Smooth muscle cell (in vitro differentiated cells): Measurements from ENCODE around the gene TMPRSS7. TPM values are rescaled to one million over a fixed set of nuclear protein-coding genes. Genes with fewer than 3 reads are reported as not detected.

Experiments used
- DNase-seq: peaks from one replicate; lab custom pipeline; 2025; ENCODE audit not compliant: unreplicated experiment; lab: John Stamatoyannopoulos, UW
- H2AFZ ChIP-seq: fragments of 200-600 bp; sonication (generic); 2 replicates; pipeline ENCODE4 v1.6.0; 2016; ENCODE audit warnings: antibody characterized with exemption, low read depth, mild to moderate bottlenecking
- H3F3A ChIP-seq: fragments of 200-600 bp; sonication (generic); 2 replicates; pipeline ENCODE4 v1.6.0; 2017; ENCODE audit warnings: antibody characterized with exemption, low read depth
- H3K27ac ChIP-seq: fragments of 200-600 bp; sonication (generic); 2 replicates; pipeline ENCODE4 v1.5.1; 2016; ENCODE audit warnings: low read depth, mild to moderate bottlenecking
- H3K27me3 ChIP-seq: fragments of 200-600 bp; sonication (generic); 2 replicates; pipeline ENCODE4 v1.6.1; 2016; ENCODE audit warnings: low read depth, mild to moderate bottlenecking
- H3K36me3 ChIP-seq: fragments of 200-600 bp; sonication (generic); 2 replicates; pipeline ENCODE4 v1.5.1; 2016; ENCODE audit warnings: low read depth
- H3K4me1 ChIP-seq: fragments of 200-600 bp; sonication (generic); 2 replicates; pipeline ENCODE4 v1.5.1; 2016; ENCODE audit warnings: low read depth
- H3K4me2 ChIP-seq: fragments of 200-600 bp; sonication (generic); 2 replicates; pipeline ENCODE4 v1.6.0; 2016; ENCODE audit warnings: mild to moderate bottlenecking
- H3K4me3 ChIP-seq: fragments of 200-600 bp; sonication (generic); 2 replicates; pipeline ENCODE4 v1.5.1; 2016; ENCODE audit warnings: mild to moderate bottlenecking
- H3K79me2 ChIP-seq: fragments of 200-600 bp; sonication (generic); 2 replicates; pipeline ENCODE4 v1.6.0; 2016; ENCODE audit warnings: low read depth, mild to moderate bottlenecking
- H3K9ac ChIP-seq: fragments of 200-600 bp; sonication (generic); 2 replicates; pipeline ENCODE4 v1.6.0; 2016; ENCODE audit warnings: low read depth
- H3K9me3 ChIP-seq: fragments of 200-600 bp; sonication (generic); replicated peaks from 2 replicates; pipeline ENCODE4 v1.5.1; 2016; ENCODE audit warnings: low read depth
- H4K20me1 ChIP-seq: fragments of 200-600 bp; sonication (generic); 2 replicates; pipeline ENCODE4 v1.6.0; 2016; ENCODE audit warnings: low read depth
- WGBS: methylation state at CpG from one replicate; pipeline ENCODE4 v1.1.7; 2016; ENCODE audit warnings: low lambda C conversion rate; 5-methylcytosine and 5-hydroxymethylcytosine counted together
- polyA plus RNA-seq: library from polyadenylated mRNA; unstranded; fragments of >200 nt; fragmentation: Nextera tagmentation; extraction: Ambion mirVana; gene quantifications from 2 replicates; pipeline ENCODE4 v1.2.1, GENCODE V29; 2016
- total RNA-seq: library from RNA; depleted of rRNA; stranded (reverse); fragments of >200 nt; gene quantifications from 2 replicates; pipeline ENCODE4 v1.2.3, GENCODE V29; 2014
- TF ChIP-seq, protein P1 (sequence below): fragments of 200-600 bp; sonication (generic); IDR thresholded peaks from 2 replicates; pipeline ENCODE4 v1.5.1; 2017; ENCODE audit warnings: borderline replicate concordance, mild to moderate bottlenecking, antibody characterized with exemption; ENCODE audit not compliant: insufficient read depth, poor library complexity, severe bottlenecking

TMPRSS7 gene
- total and polyA plus RNA-seq, 2 experiments from 2014 or later, result not detected

DNA sequence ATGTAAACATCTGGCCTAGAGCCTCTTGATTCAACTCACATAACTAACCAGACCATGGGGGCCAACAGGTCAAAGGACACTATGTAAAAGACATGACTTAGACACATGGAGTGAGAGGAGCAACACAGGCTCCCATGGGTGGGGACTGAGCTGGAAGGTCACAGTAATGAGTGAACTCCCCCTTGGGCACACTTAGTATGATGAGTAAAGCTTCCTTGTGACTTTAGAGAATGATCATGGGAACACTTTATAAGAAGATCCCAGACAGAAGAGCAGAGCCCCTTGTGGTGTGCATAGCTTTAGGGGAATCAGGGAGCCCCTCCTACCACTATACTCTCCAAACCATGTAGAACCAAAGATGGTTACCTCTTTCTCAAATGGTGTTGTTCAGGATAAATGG is 88.3 kb downstream of the TMPRSS7 start:
- no peak overlapping the region for H2AFZ ChIP-seq
- H3K9me3 ChIP-seq, result no peaks in the 10 kb centered on the region
- H3K4me3 ChIP-seq, result no peak overlapping the region
- H3K4me1 ChIP-seq, result peaks cover 29% of the 10 kb centered on the region
- H3K9ac ChIP-seq, result no peak overlapping the region
- no peaks in the 10 kb centered on the region for H3F3A ChIP-seq
- no peaks in the 10 kb centered on the region for H3K79me2 ChIP-seq
- H4K20me1 ChIP-seq, result no peaks in the 10 kb centered on the region
- TF ChIP-seq, protein P1, sequence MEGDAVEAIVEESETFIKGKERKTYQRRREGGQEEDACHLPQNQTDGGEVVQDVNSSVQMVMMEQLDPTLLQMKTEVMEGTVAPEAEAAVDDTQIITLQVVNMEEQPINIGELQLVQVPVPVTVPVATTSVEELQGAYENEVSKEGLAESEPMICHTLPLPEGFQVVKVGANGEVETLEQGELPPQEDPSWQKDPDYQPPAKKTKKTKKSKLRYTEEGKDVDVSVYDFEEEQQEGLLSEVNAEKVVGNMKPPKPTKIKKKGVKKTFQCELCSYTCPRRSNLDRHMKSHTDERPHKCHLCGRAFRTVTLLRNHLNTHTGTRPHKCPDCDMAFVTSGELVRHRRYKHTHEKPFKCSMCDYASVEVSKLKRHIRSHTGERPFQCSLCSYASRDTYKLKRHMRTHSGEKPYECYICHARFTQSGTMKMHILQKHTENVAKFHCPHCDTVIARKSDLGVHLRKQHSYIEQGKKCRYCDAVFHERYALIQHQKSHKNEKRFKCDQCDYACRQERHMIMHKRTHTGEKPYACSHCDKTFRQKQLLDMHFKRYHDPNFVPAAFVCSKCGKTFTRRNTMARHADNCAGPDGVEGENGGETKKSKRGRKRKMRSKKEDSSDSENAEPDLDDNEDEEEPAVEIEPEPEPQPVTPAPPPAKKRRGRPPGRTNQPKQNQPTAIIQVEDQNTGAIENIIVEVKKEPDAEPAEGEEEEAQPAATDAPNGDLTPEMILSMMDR, result no peak
- H3K27ac ChIP-seq, result no peak overlapping the region
- no peak overlapping the region for H3K4me2 ChIP-seq
- DNase-seq, result no peak
- H3K36me3 ChIP-seq, result no peaks in the 10 kb centered on the region
- H3K27me3 ChIP-seq, result no peaks in the 10 kb centered on the region

DNA sequence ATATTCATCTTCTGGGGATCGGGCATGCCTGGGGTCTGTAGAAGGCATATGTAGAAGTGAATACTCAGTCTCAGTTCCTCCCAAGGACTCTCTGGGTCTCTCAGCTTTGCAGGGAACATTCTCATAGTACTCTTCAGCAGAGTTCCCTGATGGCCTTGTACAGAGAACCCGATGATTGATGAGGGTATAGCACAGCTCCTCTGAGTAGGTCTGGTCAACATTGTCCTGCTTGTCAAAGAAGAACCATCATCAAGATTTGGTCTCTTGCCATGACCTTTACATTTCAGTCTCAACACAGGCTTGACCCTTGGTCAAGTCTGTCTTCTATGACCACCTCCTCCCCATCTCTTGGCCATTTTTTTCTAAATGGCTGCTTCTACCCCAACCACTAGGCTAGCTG is 89.0 kb downstream of the TMPRSS7 start:
- Histone ChIP-seq H3F3A (no peaks in the 10 kb centered on the region), H3K27me3 (no peaks in the 10 kb centered on the region), H3K4me2 (no peak overlapping the region), H3K4me1 (peaks cover 29% of the 10 kb centered on the region), H3K27ac (no peak overlapping the region), H3K9ac (no peak overlapping the region), H3K4me3 (no peak overlapping the region), H3K36me3 (no peaks in the 10 kb centered on the region), H4K20me1 (no peaks in the 10 kb centered on the region), H3K9me3 (no peaks in the 10 kb centered on the region), H3K79me2 (no peaks in the 10 kb centered on the region), H2AFZ (no peak overlapping the region)
- WGBS, result 98% methylated on average over 2 of the region's 2 CpGs
- TF ChIP-seq, protein P1, result no peak
- no peak for DNase-seq

DNA sequence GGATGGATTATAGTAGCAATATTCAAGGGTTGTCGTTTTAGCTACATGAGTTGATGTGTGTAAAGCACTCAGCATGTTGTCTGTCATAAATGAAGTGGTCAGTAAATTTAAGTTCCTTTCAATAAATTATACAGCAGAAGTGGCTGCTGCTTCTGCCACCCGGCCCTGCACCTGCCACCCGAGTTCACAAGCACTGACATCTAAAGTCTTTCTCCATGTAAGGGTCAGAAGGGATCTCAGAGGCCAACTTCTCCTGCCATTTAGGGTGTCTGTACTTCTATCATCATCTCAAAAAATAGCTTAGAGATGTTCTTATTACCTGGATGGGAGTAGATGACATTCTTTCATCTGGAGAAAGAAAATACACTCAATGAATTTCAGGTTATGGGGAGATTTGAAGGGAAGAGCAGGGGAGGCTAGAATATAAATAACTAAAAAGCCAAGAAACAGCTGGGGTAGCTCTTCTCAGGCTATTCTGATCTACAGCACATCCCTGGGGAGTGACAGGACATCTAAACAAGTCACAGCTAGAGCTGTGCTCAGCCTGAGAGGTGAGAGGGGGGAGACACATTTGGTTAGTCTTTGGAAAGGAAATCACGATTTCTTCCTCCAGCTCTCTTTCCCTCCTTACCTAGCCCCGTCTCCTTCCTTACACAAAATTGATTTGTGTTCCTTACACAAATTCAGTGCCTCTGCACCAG is 90.5 kb downstream of the TMPRSS7 start:
- no peaks in the 10 kb centered on the region for H4K20me1 ChIP-seq
- DNase-seq, result no peak
- TF ChIP-seq, protein P1, result no peak
- no peak overlapping the region for H3K9ac ChIP-seq
- WGBS, result 89% methylated on average over 5 of the region's 5 CpGs
- H3K27ac ChIP-seq, result no peak overlapping the region
- H3K36me3 ChIP-seq, result no peaks in the 10 kb centered on the region
- H3K27me3 ChIP-seq, result no peaks in the 10 kb centered on the region
- no peak overlapping the region for H2AFZ ChIP-seq
- H3K79me2 ChIP-seq, result no peaks in the 10 kb centered on the region
- no peak overlapping the region for H3K4me2 ChIP-seq
- no peak overlapping the region for H3K4me3 ChIP-seq
- H3K4me1 ChIP-seq, result peaks cover 30% of the 10 kb centered on the region
- no peaks in the 10 kb centered on the region for H3K9me3 ChIP-seq
- no peaks in the 10 kb centered on the region for H3F3A ChIP-seq

DNA sequence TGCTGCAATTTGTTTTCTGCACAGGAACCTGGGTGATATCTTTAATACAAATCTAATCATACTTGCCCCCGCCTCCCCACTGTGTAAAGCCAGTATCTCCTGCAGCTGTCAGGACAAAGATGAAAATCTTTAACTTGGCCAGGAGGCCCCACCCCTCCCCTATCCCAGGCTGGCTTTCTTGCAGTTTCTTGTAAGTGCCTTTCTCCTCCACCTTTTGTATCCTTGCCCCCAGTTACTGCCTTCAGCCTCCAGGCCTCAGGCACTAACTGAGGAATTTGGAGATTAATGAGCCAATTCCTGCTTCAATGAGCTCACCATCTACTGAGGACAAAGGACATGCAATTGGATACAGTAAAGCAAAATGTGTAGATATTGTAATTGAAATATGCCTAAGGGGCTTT is 92.0 kb downstream of the TMPRSS7 start:
- H3K27ac ChIP-seq, result no peak overlapping the region
- H4K20me1 ChIP-seq, result no peaks in the 10 kb centered on the region
- TF ChIP-seq, protein P1, result no peak
- peaks cover 29% of the 10 kb centered on the region for H3K4me1 ChIP-seq
- H3F3A ChIP-seq, result no peaks in the 10 kb centered on the region
- no peaks in the 10 kb centered on the region for H3K9me3 ChIP-seq
- H3K4me2 ChIP-seq, result no peak overlapping the region
- no peaks in the 10 kb centered on the region for H3K36me3 ChIP-seq
- DNase-seq, result no peak
- WGBS, result 42% methylated on average over 1 of the region's 1 CpG
- no peaks in the 10 kb centered on the region for H3K27me3 ChIP-seq
- H2AFZ ChIP-seq, result no peak overlapping the region
- no peaks in the 10 kb centered on the region for H3K79me2 ChIP-seq
- no peak overlapping the region for H3K4me3 ChIP-seq
- H3K9ac ChIP-seq, result no peak overlapping the region
